Glomerular visceral epithelial cell (primary cell): ENCODE data around the gene PTPRN2.
"Not testable (repeated sequence)": the region's sequence is repeated elsewhere in the genome, so short reads cannot be mapped to it uniquely, and the experiment has no call there.

ENCODE experiments used
- DNase-seq: peaks from one replicate; pipeline ENCODE4 v3.0.0-alpha.2; 2016; ENCODE audit errors: extremely low spot score

The PTPRN2 gene

GRCh38 chr7:158237672-158238335 lies 349.8 kb downstream of the PTPRN2 start:
- DNase-seq: no peak

- no peak for DNase-seq
Measured at GRCh38 chr7:158236400-158236799, 351.2 kb downstream of the PTPRN2 start.

DNA sequence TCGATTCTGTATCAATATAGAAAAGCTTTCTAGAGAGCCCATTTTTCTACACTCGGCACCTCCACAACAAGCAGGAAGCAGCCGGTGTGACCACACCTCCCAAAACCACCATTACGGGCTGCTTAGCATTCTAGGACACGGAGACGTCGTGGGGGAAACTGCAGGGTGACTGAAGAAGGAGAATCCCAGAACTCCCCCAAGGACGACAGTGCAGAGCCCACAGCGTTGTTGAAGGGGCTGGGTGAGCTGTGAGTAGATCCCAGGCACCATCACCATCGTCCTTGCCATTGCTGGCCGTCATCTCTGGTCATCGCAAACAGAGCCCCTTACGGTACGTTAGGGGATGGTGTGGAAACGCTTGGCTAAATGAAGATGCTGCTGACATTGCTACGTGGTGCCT lies 351.8 kb downstream of the PTPRN2 start:
- DNase-seq: no peak

- no peak for DNase-seq
Measured at GRCh38 chr7:158229945-158230344, 357.7 kb downstream of the PTPRN2 start.

GRCh38 chr7:158228986-158229385 lies 358.6 kb downstream of the PTPRN2 start:
- DNase-seq: no peak

- DNase-seq: no peak
Measured at GRCh38 chr7:158228131-158228530, 359.5 kb downstream of the PTPRN2 start.

GRCh38 chr7:158227258-158227984 lies 360.2 kb downstream of the PTPRN2 start:
- DNase-seq: no peak

DNA sequence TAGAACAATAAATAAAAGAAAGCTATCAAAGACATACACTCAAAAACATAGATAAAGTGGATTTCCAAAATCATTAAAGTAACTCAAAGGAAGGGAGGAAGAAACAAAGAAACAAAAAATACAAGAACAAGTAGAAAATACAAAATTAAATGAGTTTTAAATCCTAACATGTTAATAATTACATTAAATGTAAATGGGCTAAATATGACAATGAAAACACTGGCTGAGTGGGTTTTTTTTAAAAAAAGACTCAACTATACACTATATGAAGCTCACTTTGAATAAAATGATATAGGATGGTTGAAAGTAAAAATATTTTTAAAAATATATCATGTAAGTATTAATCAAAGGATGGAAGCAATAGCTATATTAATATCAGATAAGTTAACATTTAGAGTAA lies 371.4 kb downstream of the PTPRN2 start:
- no peak for DNase-seq

DNA sequence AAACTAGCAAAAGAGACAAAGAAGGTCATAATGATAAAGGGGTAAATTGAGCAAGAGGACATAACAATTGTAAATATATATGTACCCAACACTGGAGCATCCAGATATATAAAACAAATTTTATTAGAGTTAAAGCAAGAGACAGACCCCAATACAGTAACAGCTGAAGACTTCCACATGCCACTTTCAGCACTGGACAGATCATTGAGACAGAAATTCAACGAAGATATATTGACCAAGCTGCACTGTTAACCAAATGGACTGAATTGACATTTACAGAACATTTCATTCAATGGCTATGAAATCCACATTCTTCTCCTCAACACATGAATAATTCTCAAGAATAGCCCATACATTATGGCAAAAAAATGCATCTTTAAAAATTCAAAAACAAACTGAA lies 378.2 kb downstream of the PTPRN2 start:
- no peak for DNase-seq

DNA sequence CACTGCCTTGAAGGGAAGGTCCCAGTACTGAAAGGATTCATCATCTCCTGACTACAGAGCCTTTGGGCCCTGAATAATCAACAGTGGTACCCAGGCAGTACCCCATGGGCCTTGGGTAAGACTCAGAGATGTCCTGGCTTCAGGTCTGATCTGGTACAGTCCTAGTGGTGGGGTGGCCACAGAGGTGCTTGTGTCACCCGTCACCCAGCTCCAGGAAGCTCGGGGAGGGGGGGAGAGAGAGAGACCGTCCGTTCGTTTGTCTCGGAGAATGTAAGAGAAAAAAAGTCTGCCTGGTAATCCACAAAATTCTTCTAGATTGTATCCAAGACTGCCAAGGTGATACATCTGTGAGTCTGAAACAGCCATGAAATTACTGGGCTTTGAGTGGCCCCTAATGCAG lies 381.3 kb downstream of the PTPRN2 start:
- DNase-seq: no peak

DNA sequence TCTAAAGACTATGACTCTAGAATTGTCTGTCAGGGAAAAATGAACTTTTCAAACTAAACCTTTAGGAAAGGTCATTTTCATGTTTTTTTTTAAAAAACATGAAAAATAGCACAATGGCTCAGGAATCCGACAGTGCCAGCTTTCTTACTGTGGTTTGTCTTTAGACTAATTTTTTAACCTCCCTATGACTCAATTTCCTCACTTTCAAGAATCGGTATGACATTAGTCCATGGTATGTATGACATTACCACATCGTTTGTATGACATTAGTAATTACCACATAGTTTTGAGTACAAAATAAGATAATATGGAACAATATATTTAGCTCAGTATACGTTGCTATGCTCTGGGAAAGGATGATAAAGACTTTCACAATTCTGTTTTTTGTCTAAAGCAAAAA lies 383.2 kb downstream of the PTPRN2 start:
- DNase-seq: no peak

DNA sequence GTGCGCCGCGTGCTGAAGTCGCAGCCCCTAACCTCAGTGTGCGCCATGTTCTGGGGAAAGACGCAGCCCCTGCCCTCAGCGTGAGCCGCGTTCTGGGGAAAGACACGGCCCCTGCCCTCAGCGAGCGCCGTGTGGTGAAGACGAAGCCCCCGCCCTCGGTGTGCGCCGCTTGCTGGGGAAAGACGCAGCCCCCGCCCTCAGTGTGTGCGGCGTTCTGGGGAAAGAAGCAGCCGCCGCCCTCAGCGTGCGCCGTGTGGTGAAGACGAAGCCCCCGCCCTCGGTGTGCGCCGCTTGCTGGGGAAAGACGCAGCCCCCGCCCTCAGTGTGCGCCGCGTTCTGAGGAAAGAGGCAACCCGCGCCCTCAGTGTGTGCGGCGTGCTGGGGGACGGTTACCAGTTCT lies 383.7 kb downstream of the PTPRN2 start:
- not testable (repeated sequence) for DNase-seq

DNA sequence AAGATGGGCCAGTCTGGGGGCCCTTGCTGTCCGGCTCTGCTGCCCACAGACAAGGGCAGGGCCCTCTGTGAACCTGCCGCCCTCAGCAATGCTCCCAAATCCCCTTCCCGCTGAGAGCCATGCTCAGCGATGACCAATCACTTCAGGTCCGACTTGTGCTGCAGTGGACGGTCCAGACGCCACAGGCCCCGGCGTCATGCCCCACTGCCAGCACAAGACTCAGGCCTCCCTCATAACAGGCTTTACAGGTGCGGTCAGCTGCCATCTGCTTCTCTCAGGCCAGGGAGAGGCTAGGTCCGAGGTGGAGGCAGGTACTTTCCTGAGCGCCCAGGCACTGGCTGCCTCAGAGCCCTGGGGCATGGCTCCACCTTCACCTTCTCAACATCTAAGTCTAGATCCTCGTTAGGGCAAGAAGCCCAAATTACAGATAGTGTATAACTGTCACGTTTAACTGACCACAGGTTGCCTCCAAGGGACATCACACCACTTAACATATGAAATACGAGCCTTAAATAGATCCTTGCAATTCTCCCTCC lies 393.2 kb downstream of the PTPRN2 start:
- no peak for DNase-seq

DNA sequence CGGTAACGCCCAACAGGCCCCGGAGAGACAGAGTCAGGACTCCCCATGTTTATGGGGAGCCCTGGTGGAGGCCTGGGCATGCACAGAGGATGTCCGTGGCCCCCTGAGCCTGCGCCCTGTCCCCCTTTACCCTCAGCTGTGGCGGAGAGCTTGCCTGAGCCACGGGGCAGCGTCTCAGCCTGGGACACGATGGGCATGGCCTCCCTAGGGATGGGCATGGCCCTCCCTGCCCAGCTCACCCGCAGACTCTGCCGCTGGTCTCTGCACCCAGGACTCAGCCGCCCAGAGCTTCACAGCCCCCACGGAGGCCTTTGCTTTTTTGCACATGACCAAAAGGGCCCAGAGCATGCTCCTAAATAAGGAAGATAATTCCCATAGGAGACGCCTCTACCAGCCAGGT lies 394.2 kb downstream of the PTPRN2 start:
- no peak for DNase-seq

- no peak for DNase-seq
Measured at GRCh38 chr7:158192956-158193355, 394.7 kb downstream of the PTPRN2 start.

GRCh38 chr7:158192184-158192835 lies 395.3 kb downstream of the PTPRN2 start:
- no peak for DNase-seq

DNA sequence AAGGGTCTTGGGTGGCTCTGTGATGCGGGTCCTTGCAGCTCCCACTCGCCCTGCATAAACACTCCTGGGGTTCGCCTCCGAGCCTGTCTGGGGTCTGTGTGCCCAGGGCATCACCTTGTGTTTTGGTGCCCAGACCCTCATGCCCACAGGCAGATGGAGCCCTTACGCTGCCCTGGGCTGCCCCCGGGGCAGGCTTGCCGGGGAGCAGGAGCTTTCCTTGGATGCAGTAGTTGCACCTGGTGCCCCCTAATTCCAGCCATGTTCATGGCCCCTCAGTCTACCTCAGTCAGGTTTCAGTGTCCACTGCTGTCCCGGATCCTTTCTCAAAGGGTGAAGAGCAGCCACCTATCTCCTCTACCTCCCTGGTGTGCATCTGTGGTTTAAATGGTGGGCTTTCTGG lies 396.0 kb downstream of the PTPRN2 start:
- DNase-seq: no peak

DNA sequence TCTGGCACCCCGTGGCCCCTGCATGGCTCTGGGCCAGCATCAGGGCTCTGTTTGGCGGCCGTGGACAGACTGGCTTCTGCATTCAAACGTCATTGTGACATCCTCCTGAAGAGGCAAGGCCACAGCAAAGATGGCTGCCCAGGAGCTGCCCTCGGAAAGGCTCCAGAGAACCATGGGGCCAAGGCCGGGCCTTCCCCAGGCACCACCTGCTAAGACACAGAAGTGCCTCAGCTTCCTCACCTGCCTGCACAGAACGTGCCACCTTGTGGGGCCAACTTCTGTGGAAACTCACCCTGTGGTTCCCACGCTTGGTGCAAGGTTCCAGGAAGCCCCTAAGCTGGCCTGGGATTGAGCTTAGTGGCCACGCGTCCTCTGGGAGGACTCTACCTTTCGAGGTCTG lies 396.9 kb downstream of the PTPRN2 start:
- no peak for DNase-seq

DNA sequence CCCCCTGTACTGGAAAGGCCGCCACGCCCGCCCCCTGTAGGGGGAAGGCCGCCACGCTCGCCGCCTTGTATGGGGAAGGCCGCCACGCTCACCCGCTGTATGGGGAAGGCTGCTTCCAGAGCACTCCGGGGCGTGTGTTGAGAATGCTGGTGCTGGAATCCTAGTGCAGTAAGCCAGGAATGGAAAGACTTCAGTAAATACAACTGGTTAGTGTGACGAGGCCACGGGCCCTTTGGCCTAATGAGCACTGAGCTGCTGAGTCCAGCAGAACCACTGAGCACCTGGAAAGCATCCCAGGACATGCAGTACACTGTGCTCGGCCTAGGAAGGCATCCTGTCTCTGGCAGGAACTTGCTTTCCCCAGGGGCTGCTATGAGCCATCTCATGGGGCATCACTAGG lies 398.9 kb downstream of the PTPRN2 start:
- DNase-seq: no peak

GRCh38 chr7:158187694-158187994 lies 400.0 kb downstream of the PTPRN2 start:
- no peak for DNase-seq

DNA sequence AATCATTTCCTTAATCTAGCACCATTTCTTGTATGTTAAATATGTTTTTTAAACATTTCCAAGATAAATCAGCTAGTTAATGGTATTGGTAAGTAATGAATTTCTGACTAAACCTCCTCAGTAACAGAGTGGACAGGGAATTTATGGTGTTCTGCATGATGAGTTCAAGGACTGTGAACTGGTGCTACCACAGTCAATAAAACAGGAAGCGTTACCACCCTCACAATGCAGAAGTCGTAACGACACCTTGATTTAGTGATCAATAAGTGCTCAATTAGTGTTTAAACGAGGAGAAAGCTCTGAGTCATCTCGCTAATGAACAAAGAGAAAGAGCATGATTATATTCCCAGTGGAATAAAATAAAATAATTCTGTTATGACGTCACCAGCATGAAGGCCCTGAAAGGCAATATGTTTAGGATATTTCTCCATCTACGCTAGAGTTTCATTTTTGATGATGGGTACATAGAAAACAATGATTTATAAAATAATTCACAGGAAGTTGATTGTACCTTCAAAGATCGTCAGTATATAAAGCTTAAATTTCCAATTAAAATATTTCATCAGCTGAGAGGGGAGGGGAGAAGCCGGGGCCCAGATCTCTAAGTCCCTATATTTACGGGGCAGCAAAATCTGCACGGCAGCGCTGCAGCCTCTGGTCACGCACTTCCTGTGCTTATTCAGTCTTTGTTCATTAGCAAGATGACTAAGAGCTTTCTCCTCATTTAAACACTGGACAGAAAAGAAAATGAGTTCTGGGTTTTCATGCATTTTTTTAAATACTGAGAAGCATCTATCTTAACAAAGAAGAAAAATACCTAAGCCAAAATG lies 400.5 kb downstream of the PTPRN2 start:
- DNase-seq: no peak

DNA sequence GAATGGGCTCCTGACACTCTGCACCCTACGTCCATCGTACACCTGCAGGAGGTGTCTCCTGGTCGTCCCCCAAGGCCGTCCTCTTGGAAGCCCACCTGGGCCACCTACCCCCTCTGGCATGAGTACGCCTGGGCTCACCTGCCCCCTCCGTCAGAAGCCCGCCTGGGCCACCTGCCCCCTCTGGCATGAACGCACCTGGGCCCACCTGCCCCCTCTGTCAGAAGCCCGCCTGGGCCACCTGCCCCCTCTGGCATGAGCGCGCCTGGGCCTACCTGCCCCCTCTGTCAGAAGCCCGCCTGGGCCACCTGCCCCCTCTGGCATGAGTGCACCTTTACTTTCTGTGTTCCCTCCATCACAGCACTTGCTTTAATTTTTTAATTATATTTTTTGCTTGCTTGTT lies 401.2 kb downstream of the PTPRN2 start:
- DNase-seq: no peak
